DLD1 (cell line): ENCODE measurements around the gene RGS8.

Experiments
- in situ Hi-C: cut with HindIII; loops from 2 replicates; pipeline ENCODE4 v1.10.0; 2017; ENCODE audit warnings: low sequenced_read_pairs

Gene RGS8

GRCh38 chr1:182642461-182642860 is 41.9 kb downstream of the RGS8 start:
- in situ Hi-C loops: no loop called here

- in situ Hi-C loops: no loop called here
These were observed 42.8 kb downstream of the RGS8 start for GRCh38 chr1:182641561-182641960.

- in situ Hi-C loops: no loop called here
These were observed 45.1 kb downstream of the RGS8 start for GRCh38 chr1:182639330-182639729.

GRCh38 chr1:182637769-182638168 is 46.6 kb downstream of the RGS8 start:
- in situ Hi-C loops: no loop called here

DNA sequence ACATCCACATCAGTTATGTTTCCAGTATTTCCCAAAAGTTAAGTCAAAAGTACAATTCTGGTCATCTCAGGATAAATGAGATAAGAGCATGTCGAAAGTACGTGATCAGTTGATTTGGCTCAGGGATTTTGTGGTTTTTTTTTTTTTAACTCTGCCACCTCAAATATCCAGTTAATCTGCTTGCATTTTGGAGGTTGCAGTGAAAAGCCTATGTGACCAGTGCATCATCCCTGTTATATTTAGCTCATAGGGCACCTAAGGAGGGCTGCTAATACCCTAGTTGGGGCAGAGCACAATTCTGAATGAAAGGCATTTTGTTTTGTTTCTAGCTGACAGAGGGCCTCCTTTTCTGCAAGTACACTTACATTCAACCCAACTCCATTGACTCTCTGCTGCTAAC is 48.5 kb downstream of the RGS8 start:
- in situ Hi-C loops: no loop called here
